H7 (cell line): ENCODE measurements around the gene APOE. TPM values are rescaled to one million over a fixed set of nuclear protein-coding genes. Genes with fewer than 3 reads are reported as not detected.
"Not testable (repeated sequence)": the region's sequence is repeated elsewhere in the genome, so short reads cannot be mapped to it uniquely, and the experiment has no call there.

Experiments
- DNase-seq: peaks from one replicate; pipeline ENCODE4 v3.0.0; 2012
- H3K27me3 ChIP-seq: 2 replicates; pipeline ENCODE4 v1.6.0; 2011; ENCODE audit warnings: mild to moderate bottlenecking, low read length; ENCODE audit not compliant: control insufficient read depth, insufficient read depth
- H3K36me3 ChIP-seq: replicated peaks from 2 replicates; pipeline ENCODE4 v1.5.1; 2011; ENCODE audit warnings: low read length; ENCODE audit not compliant: control insufficient read depth, insufficient read depth
- H3K4me3 ChIP-seq: 2 replicates; pipeline ENCODE4 v1.5.1; 2011; ENCODE audit warnings: low read depth, mild to moderate bottlenecking, control low read depth, low read length, moderate library complexity; ENCODE audit not compliant: insufficient read depth
- total RNA-seq: library from RNA; depleted of rRNA; stranded (reverse); fragments of >200 nt; shearing (Covaris generic); gene quantifications from 2 replicates; pipeline ENCODE4 v1.2.3, GENCODE V29; 2014

Gene APOE
- total RNA-seq, 1 experiment from 2014 or later, result 994 TPM

- not testable (repeated sequence) for H3K4me3 ChIP-seq
- peak; percentile 15 for DNase-seq
Observed at GRCh38 chr19:44911896-44912295, 6.3 kb downstream of the APOE start.

GRCh38 chr19:44912854-44913253 lies 7.3 kb downstream of the APOE start:
- no peaks in the 10 kb centered on the region for H3K27me3 ChIP-seq
- peaks cover 4% of the 10 kb centered on the region for H3K36me3 ChIP-seq
- no peak overlapping the region for H3K4me3 ChIP-seq
- DNase-seq, result peak; percentile 24

More at GRCh38 chr19:44911896-44912295, 6.3 kb downstream of the APOE start:
- peaks cover 12% of the 10 kb centered on the region for H3K36me3 ChIP-seq
- H3K27me3 ChIP-seq, result not testable (repeated sequence)

- not testable (repeated sequence) for H3K36me3 ChIP-seq, H3K27me3 ChIP-seq
- peak overlapping the region; percentile 61 for H3K4me3 ChIP-seq
- peak; percentile 41 for DNase-seq
Observed at GRCh38 chr19:44913512-44914432, 8.2 kb downstream of the APOE start.

- peak within 1 kb of the TSS; percentile 61 for H3K4me3 ChIP-seq
- H3K27me3 ChIP-seq, H3K36me3 ChIP-seq: not testable (repeated sequence)
- DNase-seq, result peak; percentile 96
Observed at GRCh38 chr19:44914433-44915206, 9.0 kb downstream of the APOE start, which contains the start of gene APOC1. APOC1 (plus strand) TSS chr19:44914608; CDS start chr19:44914892, 284 bp downstream.

- H3K27me3 ChIP-seq, result no peaks in the 10 kb centered on the region
- DNase-seq, result peak; percentile 7
- no peak overlapping the region for H3K4me3 ChIP-seq
- no peaks in the 10 kb centered on the region; the same call in 1 of the 2 replicates for H3K36me3 ChIP-seq
Observed at GRCh38 chr19:44924243-44924725, 18.7 kb downstream of the APOE start.

- Histone ChIP-seq H3K36me3 (no peaks in the 10 kb centered on the region), H3K4me3 (no peak overlapping the region), H3K27me3 (no peaks in the 10 kb centered on the region)
- peak; percentile 19 for DNase-seq
Observed at GRCh38 chr19:44925114-44925891, 19.7 kb downstream of the APOE start.

- not testable (repeated sequence) for H3K27me3 ChIP-seq, H3K36me3 ChIP-seq
- DNase-seq, result peak; percentile 48
- peak overlapping the region; percentile 30 for H3K4me3 ChIP-seq
Observed at GRCh38 chr19:44926245-44927077, 20.9 kb downstream of the APOE start.

- DNase-seq, result no peak
- no peaks in the 10 kb centered on the region for H3K27me3 ChIP-seq
- H3K4me3 ChIP-seq, result no peak overlapping the region
Observed at GRCh38 chr19:44927746-44928145, 22.1 kb downstream of the APOE start.

GRCh38 chr19:44930088-44930487 lies 24.5 kb downstream of the APOE start:
- Histone ChIP-seq H3K36me3 (no peaks in the 10 kb centered on the region), H3K27me3 (no peaks in the 10 kb centered on the region), H3K4me3 (no peak overlapping the region)
- no peak for DNase-seq

More at GRCh38 chr19:44927746-44928145, 22.1 kb downstream of the APOE start:
- H3K36me3 ChIP-seq, result no peaks in the 10 kb centered on the region

- DNase-seq, result no peak
- H3K36me3 ChIP-seq, result no peaks in the 10 kb centered on the region
- no peaks in the 10 kb centered on the region for H3K27me3 ChIP-seq
Observed at GRCh38 chr19:44931541-44931940, 25.9 kb downstream of the APOE start.

GRCh38 chr19:44939668-44940067 lies 34.1 kb downstream of the APOE start:
- Histone ChIP-seq H3K4me3 (no peak overlapping the region), H3K36me3 (no peaks in the 10 kb centered on the region), H3K27me3 (no peaks in the 10 kb centered on the region)
- DNase-seq, result no peak

More at GRCh38 chr19:44931541-44931940, 25.9 kb downstream of the APOE start:
- no peak overlapping the region for H3K4me3 ChIP-seq

- H3K36me3 ChIP-seq, result no peaks in the 10 kb centered on the region
- H3K27me3 ChIP-seq, result no peaks in the 10 kb centered on the region
- DNase-seq, result peak; percentile 52
- H3K4me3 ChIP-seq, result no peak within 1 kb of the TSS
Observed at GRCh38 chr19:44942067-44942571, 36.5 kb downstream of the APOE start, which contains the start of gene APOC4. APOC4 (plus strand) TSS chr19:44942237; CDS start chr19:44942278, 41 bp downstream.

GRCh38 chr19:44943801-44944249 lies 38.2 kb downstream of the APOE start:
- no peaks in the 10 kb centered on the region for H3K27me3 ChIP-seq
- DNase-seq, result peak; percentile 58
- no peak overlapping the region for H3K4me3 ChIP-seq
- H3K36me3 ChIP-seq, result no peaks in the 10 kb centered on the region
